Gastrocnemius medialis (tissue), 4 donors: ENCODE results near the gene ANKRD23. TPM values are rescaled to one million over a fixed set of nuclear protein-coding genes. Genes with fewer than 3 reads are reported as not detected.

ENCODE experiments used
- ATAC-seq, 2 donors: fragments of 150-250 bp; one replicate each; pipeline ENCODE4 v1.9.1; 2016
- DNase-seq, 2 donors: peaks; one replicate each; pipeline ENCODE4 v3.0.0-alpha.2; 2019
- H3K27ac ChIP-seq, 4 donors: fragments of 200-600 bp; sonication (generic); 1 replicate in 1 of 4; 2 replicates in 3 of 4; pipeline ENCODE4 v1.5.1; 2016 to 2018; ENCODE audit warnings: mild to moderate bottlenecking in 2 of 4, moderate library complexity in 1 of 4
- H3K27me3 ChIP-seq, 3 donors: fragments of 200-600 bp; sonication (generic) in 2 of 3; 1 replicate in 1 of 3; 2 replicates in 2 of 3; pipeline versions ENCODE4 v1.5.1 to v1.6.0; 2016 to 2019; ENCODE audit warnings: mild to moderate bottlenecking in 1 of 3, moderate library complexity in 1 of 3
- H3K36me3 ChIP-seq, 2 donors: fragments of 200-600 bp; sonication (generic) in 1 of 2; one replicate each; pipeline ENCODE4 v1.5.1; 2017 to 2018
- H3K4me1 ChIP-seq, 2 donors: fragments of 200-600 bp; sonication (generic) in 1 of 2; one replicate each; pipeline ENCODE4 v1.5.1; 2016 to 2017; ENCODE audit warnings: mild to moderate bottlenecking in 2 of 2
- H3K4me3 ChIP-seq, 4 donors: fragments of 200-600 bp; sonication (generic) in 3 of 4; 1 replicate in 1 of 4; 2 replicates in 3 of 4; pipeline ENCODE4 v1.5.1; 2016 to 2019; ENCODE audit warnings: mild to moderate bottlenecking in 2 of 4
- H3K9me3 ChIP-seq, 3 donors: fragments of 200-600 bp; sonication (generic) in 2 of 3; 1 replicate in 1 of 3; 2 replicates in 2 of 3; pipeline ENCODE4 v1.5.1; 2016 to 2019
- POLR2A ChIP-seq, 2 donors: fragments of 450-650 bp; IDR thresholded peaks; one replicate each; pipeline ENCODE4 v1.6.1; 2017; ENCODE audit warnings: antibody characterized with exemption in 2 of 2, mild to moderate bottlenecking in 2 of 2, moderate library complexity in 2 of 2
- in situ Hi-C, 4 donors: fragments of 200-750 bp; cut with MboI; loops; one replicate each; pipeline versions ENCODE4 v1.15.0 to v1.8.0; 2017; ENCODE audit warnings: low sequenced_read_pairs in 4 of 4
- intact Hi-C: fragments of 100-400 bp; cut with DNase I; formaldehyde crosslinking; loops from one replicate; pipeline ENCODE4 v1.15.1; 2023; ENCODE audit warnings: low total_unique reads
- total RNA-seq, 4 donors: library from RNA; depleted of rRNA; stranded (reverse); fragments of >200 nt; gene quantifications; one replicate each; pipeline versions ENCODE4 v1.1.0 to v1.2.3, GENCODE V29; 2016
- TF ChIP-seq, protein P1 (sequence below), 5 experiments: fragments of 450-650 bp in 3 of 5; fragments of 200-600 bp in 2 of 5; sonication (generic) in 2 of 5; IDR thresholded peaks in 4 of 5; conservative IDR thresholded peaks in 1 of 5; 1 replicate in 4 of 5; 2 replicates in 1 of 5; pipeline ENCODE4 v1.5.1; 2016 to 2019; ENCODE audit warnings: antibody characterized with exemption in 5 of 5, mild to moderate bottlenecking in 3 of 5, moderate library complexity in 3 of 5

Gene ANKRD23
- total RNA-seq, 4 donors from 2014 or later = 642 to 1,565 (median 923) TPM

DNA sequence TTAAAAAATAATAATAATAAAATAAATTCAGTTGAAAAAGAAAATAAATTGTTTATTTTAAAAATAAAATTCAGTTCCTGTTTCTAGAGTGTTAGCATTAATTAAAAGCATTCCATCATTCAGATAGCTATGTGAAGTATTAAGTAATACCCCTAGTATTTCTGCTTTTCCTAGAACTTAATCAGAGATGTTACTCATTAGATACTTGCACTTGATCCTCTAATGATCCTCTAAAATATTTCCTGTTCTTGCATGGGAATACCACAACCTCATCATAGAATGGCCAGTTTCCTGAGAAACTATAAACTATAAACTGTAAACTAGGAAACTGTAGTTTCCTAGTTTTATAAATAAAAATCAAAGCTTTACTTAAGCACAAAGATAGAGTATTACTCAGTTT is 38.8 kb downstream of the ANKRD23 start:
- DNase-seq (no peak), ATAC-seq (no peak)
- in situ Hi-C loops (no loop called here), intact Hi-C loops (loop anchor here (5.0 kb wide), 2 partner anchors 63 to 258 kb away; partner anchors contain the start of gene LMAN2L)
- Histone ChIP-seq H3K4me1 (peaks cover 4 to 6% of the 10 kb centered on the region in 2 donors), H3K27me3 (no peaks in the 10 kb centered on the region), H3K36me3 (no peaks in the 10 kb centered on the region), H3K4me3 (no peak overlapping the region), H3K27ac (no peak overlapping the region), H3K9me3 (no peaks in the 10 kb centered on the region)
- TF ChIP-seq, protein P1, sequence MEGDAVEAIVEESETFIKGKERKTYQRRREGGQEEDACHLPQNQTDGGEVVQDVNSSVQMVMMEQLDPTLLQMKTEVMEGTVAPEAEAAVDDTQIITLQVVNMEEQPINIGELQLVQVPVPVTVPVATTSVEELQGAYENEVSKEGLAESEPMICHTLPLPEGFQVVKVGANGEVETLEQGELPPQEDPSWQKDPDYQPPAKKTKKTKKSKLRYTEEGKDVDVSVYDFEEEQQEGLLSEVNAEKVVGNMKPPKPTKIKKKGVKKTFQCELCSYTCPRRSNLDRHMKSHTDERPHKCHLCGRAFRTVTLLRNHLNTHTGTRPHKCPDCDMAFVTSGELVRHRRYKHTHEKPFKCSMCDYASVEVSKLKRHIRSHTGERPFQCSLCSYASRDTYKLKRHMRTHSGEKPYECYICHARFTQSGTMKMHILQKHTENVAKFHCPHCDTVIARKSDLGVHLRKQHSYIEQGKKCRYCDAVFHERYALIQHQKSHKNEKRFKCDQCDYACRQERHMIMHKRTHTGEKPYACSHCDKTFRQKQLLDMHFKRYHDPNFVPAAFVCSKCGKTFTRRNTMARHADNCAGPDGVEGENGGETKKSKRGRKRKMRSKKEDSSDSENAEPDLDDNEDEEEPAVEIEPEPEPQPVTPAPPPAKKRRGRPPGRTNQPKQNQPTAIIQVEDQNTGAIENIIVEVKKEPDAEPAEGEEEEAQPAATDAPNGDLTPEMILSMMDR (IDR thresholded peaks at IDR 0.05 in 4 of 5, conservative IDR thresholded peaks at IDR 0.05 in 1 of 5) = no peak
- TF ChIP-seq POLR2A (IDR thresholded peaks at IDR 0.05) = no peak

DNA sequence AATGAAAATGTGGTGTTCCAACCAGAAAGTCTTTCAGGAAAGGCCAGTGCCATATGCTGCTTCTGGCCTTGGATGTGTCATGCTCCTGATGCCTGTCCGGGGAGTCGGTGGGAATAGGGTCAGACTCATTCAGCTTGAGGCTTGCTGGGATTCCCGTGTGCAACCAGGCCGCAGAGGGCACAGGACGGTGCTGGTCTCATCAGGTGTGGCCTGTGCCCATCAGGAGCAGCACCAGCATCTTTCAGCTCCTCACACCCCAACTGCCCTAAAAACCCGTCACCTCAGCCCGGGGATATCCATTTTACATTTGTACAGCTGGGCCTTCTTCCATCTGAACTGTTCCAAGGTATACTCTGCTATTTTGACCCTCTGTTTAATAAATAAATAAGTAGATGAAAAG is 41.1 kb downstream of the ANKRD23 start:
- no peaks in the 10 kb centered on the region for H3K27me3 ChIP-seq
- intact Hi-C loops = loop anchor here (5.0 kb wide), 2 partner anchors 60 to 255 kb away; partner anchors contain the start of gene LMAN2L
- ATAC-seq (no peak), DNase-seq (no peak)
- no peaks in the 10 kb centered on the region for H3K9me3 ChIP-seq
- no peak for TF ChIP-seq POLR2A (IDR thresholded peaks at IDR 0.05)
- TF ChIP-seq, protein P1 (IDR thresholded peaks at IDR 0.05 in 4 of 5, conservative IDR thresholded peaks at IDR 0.05 in 1 of 5) = no peak
- H3K36me3 ChIP-seq = peaks cover 0 to 16% of the 10 kb centered on the region in 2 donors
- H3K4me3 ChIP-seq = no peak overlapping the region
- in situ Hi-C loops = no loop called here
- H3K4me1 ChIP-seq = peaks cover 6 to 8% of the 10 kb centered on the region in 2 donors
- H3K27ac ChIP-seq = no peak overlapping the region

DNA sequence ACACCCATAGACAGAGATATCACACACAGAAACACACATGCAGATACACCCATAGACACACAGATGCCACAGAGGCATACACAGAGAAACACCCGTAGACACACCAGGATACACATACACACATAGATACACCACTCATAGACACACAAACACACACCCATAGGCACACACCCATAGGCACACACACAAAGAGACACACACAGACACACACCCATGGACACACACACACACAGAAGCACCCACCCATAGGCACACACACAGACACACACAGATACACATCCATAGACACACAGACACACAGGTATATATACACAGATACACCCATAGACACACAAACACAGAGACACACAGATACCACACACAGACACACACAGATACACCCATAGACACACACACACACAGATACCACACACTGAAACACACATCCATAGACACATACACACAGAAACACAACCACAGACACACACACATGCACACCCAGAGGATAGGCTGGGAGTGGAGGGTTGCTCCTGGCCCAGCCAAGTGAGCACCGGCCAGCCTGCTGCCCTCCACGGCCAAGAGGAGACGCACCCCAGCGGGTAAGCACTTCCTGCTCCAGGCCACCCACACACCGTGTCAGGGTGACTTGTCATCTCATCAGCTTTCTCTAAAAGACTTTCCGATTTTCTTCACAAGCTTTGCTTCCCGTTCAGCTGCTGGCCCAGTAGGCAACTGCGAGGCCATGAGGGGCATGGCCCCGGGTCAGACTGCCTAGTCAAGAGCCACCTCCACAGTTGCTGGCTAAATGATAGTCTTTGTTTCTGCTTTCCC is 41.8 kb downstream of the ANKRD23 start:
- no peaks in the 10 kb centered on the region for H3K9me3 ChIP-seq
- in situ Hi-C loops (no loop called here), intact Hi-C loops (loop anchor here (2.0 to 5.0 kb wide), 4 partner anchors 31 to 255 kb away; partner anchors contain the start of genes CNNM4 and LMAN2L)
- peaks cover 6 to 8% of the 10 kb centered on the region in 2 donors for H3K4me1 ChIP-seq
- H3K4me3 ChIP-seq = no peak overlapping the region
- peaks cover 0 to 23% of the 10 kb centered on the region in 2 donors for H3K36me3 ChIP-seq
- TF ChIP-seq, protein P1 (IDR thresholded peaks at IDR 0.05 in 4 of 5, conservative IDR thresholded peaks at IDR 0.05 in 1 of 5) = no peak
- no peak for TF ChIP-seq POLR2A (IDR thresholded peaks at IDR 0.05)
- H3K27me3 ChIP-seq = no peaks in the 10 kb centered on the region
- H3K27ac ChIP-seq = peak overlapping the region in 2 of 4 donors; percentile 88 to 90
- no peak for DNase-seq
- no peak for ATAC-seq

DNA sequence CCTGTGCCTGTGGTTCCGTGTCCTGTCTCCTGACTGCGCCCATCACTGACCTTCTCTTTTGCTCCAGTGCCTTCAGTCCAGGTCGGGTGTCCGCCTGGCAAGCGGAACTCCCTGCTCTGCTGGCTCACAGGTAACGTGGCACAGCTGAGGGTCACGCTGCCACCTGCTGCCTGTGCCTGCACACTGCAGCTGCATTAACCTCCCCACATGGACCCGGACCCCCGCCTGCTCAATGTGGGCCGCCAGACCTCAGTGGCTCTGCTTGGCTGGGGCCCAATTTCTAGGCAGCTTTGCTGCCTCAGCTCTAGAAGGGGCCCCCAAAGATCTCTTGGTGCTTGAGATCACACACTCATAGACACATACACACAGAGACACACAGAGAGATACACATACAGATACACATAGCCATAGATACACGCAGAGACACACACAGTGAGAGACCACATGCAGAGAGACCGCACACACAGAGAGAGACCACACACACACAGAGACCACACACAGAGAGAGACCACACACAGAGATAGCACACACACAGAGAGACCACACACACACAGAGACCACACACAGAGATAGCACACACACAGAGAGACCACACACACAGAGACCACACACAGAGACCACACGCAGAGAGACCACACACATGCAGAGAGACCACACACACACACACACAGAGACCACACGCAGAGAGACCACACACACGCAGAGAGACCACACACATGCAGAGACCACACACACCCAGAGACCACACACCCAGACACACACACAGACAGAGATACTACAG is 42.6 kb downstream of the ANKRD23 start:
- Histone ChIP-seq H3K36me3 (peaks cover 0 to 23% of the 10 kb centered on the region in 2 donors), H3K27ac (peak overlapping the region; percentile 84 to 90 (median 88)), H3K4me1 (peaks cover 6 to 8% of the 10 kb centered on the region in 2 donors), H3K9me3 (no peaks in the 10 kb centered on the region), H3K4me3 (no peak overlapping the region), H3K27me3 (no peaks in the 10 kb centered on the region)
- in situ Hi-C loops = no loop called here
- intact Hi-C loops = loop anchor here (2.0 to 5.0 kb wide), 4 partner anchors 30 to 254 kb away; partner anchors contain the start of genes CNNM4 and LMAN2L
- DNase-seq (peak; percentile 89 to 94), ATAC-seq (peak; percentile 98 to 99)
- no peak for TF ChIP-seq POLR2A (IDR thresholded peaks at IDR 0.05)
- TF ChIP-seq, protein P1 (IDR thresholded peaks at IDR 0.05 in 4 of 5, conservative IDR thresholded peaks at IDR 0.05 in 1 of 5) = peak; percentile 92 to 96 (median 96)
